Mesothelial cell of epicardium (in vitro differentiated cells): Measurements from ENCODE around the gene CCND1. TPM values are rescaled to one million over a fixed set of nuclear protein-coding genes. Genes with fewer than 3 reads are reported as not detected.

Experiments used
- DNase-seq, 2 experiments: peaks; one replicate each; pipeline ENCODE4 v3.0.0; 2021; ENCODE audit warnings: low spot score in 2 of 2; ENCODE audit not compliant: unreplicated experiment in 2 of 2
- H3K27ac Mint-ChIP-seq: 2 replicates; pipeline ENCODE4 v1.8.0; 2021; ENCODE audit warnings: mixed read lengths
- H3K27me3 Mint-ChIP-seq: 2 replicates; pipeline ENCODE4 v1.8.0; 2021; ENCODE audit warnings: low read depth, mixed read lengths
- H3K36me3 Mint-ChIP-seq: 2 replicates; pipeline ENCODE4 v1.8.0; 2021; ENCODE audit warnings: mixed read lengths
- H3K4me1 Mint-ChIP-seq: 2 replicates; pipeline ENCODE4 v1.8.0; 2021; ENCODE audit warnings: mixed read lengths
- H3K4me3 Mint-ChIP-seq: 2 replicates; pipeline ENCODE4 v1.8.0; 2021; ENCODE audit warnings: mild to moderate bottlenecking, moderate library complexity, mixed read lengths
- H3K9me3 Mint-ChIP-seq: 2 replicates; pipeline ENCODE4 v1.8.0; 2021; ENCODE audit warnings: mixed read lengths
- total RNA-seq: library from RNA; stranded (reverse); gene quantifications from 3 replicates; pipeline ENCODE4 v1.2.1, GENCODE V29; 2021
- TF ChIP-seq, protein P1 (sequence below): fragments of 200-600 bp; sonication (generic); IDR thresholded peaks from one replicate; pipeline ENCODE4 v1.5.0; 2021; ENCODE audit warnings: antibody characterized with exemption; ENCODE audit not compliant: unreplicated experiment

The CCND1 gene
- total RNA-seq, 1 donor from 2014 or later, result 224 TPM

DNA sequence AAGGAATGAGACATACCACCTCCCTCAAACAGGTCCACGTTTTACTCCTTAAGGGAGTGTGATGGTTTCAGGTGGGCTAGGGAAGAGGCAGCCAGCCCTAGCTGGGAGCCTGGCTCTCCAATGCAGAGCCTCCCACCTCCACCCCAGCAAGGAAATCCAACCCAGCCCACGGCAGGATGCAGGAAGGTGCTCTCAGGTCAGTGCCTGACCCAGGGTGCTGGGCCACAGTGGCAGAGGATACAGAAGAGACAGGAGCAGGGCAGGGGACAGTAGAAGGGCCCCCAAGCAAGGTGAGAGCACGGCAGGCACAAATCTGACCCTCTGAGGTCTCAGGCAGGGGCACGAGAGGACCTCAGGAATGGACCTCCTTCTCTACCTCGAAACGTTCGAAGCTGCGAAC is 26.9 kb upstream of the CCND1 start:
- TF ChIP-seq, protein P1, sequence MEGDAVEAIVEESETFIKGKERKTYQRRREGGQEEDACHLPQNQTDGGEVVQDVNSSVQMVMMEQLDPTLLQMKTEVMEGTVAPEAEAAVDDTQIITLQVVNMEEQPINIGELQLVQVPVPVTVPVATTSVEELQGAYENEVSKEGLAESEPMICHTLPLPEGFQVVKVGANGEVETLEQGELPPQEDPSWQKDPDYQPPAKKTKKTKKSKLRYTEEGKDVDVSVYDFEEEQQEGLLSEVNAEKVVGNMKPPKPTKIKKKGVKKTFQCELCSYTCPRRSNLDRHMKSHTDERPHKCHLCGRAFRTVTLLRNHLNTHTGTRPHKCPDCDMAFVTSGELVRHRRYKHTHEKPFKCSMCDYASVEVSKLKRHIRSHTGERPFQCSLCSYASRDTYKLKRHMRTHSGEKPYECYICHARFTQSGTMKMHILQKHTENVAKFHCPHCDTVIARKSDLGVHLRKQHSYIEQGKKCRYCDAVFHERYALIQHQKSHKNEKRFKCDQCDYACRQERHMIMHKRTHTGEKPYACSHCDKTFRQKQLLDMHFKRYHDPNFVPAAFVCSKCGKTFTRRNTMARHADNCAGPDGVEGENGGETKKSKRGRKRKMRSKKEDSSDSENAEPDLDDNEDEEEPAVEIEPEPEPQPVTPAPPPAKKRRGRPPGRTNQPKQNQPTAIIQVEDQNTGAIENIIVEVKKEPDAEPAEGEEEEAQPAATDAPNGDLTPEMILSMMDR, result no peak
- H3K4me3 Mint-ChIP-seq, result no peak overlapping the region
- no peaks in the 10 kb centered on the region for H3K36me3 Mint-ChIP-seq
- H3K27ac Mint-ChIP-seq, result no peak overlapping the region
- no peaks in the 10 kb centered on the region for H3K27me3 Mint-ChIP-seq
- H3K9me3 Mint-ChIP-seq, result peaks cover 9% of the 10 kb centered on the region
- H3K4me1 Mint-ChIP-seq, result no peaks in the 10 kb centered on the region
- no peak for DNase-seq

DNA sequence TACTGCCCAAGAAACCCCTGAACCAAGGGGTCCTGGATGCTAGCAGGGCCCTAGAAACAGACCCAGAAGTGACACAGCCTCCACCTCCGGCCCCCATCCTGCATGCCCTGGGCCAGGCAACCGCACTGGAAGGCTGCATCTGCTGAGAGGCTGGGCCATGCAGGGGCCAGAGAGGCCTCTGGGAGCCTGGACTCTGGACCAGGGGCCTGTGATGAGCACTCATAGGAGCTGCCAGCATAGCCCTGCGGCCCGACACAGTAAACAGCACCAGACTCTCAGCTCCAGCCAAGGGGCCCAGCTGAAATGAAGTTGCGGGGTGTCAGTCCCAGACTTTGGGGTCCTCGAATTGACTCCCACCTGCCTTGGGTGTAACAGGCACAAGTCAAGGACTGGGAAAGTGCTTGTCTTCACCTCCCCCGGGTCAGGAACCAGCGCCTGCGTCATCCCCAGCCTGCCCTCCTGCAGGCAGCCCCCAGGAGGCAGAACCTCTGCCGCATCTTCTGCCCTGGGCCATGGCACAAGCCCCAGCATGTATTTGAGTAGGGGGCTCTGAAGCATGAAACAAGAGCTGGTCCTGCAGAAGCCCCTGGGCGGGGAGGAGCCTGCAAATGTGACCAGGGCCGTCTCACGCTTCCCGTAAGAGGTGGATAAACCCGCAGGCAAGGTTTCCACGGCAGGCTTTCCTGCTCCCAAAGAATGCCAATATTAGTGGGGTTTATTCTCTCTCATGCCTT is 25.2 kb upstream of the CCND1 start:
- Mint-ChIP-seq H3K4me3 (no peak overlapping the region), H3K4me1 (no peaks in the 10 kb centered on the region), H3K9me3 (peaks cover 5% of the 10 kb centered on the region), H3K27me3 (no peaks in the 10 kb centered on the region), H3K36me3 (no peaks in the 10 kb centered on the region), H3K27ac (no peak overlapping the region)
- TF ChIP-seq, protein P1, result no peak
- no peak for DNase-seq

DNA sequence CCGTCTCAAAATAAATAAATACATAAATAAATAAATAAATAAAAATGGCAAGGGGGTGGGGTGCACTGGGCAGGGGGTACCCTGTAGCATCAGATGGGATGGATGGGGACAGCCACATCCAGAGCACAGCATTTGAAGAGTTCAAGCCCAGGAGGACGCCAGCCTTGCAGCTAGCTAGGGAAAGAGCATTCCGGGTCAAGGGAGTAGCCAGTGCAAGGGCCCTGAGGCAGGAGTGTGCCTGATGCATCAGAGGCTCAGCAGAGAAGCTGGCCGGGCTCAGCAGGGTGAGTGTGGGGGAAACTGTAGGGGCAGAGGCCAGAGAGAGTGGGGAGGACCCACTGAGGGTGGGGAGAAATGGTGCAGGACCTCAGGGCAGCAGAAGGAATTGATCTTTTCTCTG is 23.7 kb upstream of the CCND1 start:
- H3K4me1 Mint-ChIP-seq, result no peaks in the 10 kb centered on the region

DNA sequence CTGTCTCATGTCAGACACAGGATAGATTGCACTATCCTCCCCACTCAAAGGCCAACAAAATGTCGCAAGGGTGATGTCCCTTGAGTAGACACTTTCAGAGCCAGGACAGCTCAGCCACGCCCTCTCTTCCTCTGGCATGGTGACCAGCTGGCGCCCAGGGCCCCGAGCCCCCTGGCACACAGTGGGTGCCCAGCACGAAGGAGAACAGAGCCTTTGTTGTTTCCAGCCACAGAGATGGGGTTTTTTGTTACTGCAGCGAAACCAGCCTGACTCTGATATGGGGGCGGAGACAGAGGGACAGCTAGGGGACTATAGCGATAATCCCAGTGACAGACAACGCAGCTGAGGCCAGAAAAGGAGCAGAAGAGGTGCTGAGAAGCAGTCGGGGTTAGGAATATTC is 23.3 kb upstream of the CCND1 start:
- H3K36me3 Mint-ChIP-seq, result no peaks in the 10 kb centered on the region
- H3K4me1 Mint-ChIP-seq, result no peaks in the 10 kb centered on the region
- no peak for DNase-seq
- H3K27me3 Mint-ChIP-seq, result peaks cover 2% of the 10 kb centered on the region
- H3K4me3 Mint-ChIP-seq, result no peak overlapping the region
- H3K9me3 Mint-ChIP-seq, result no peaks in the 10 kb centered on the region
- no peak overlapping the region for H3K27ac Mint-ChIP-seq
- TF ChIP-seq, protein P1, result no peak

More for the DNA sequence above, 23.7 kb upstream of the CCND1 start:
- Mint-ChIP-seq H3K27ac (no peak overlapping the region), H3K9me3 (no peaks in the 10 kb centered on the region), H3K4me3 (no peak overlapping the region), H3K27me3 (peaks cover 2% of the 10 kb centered on the region), H3K36me3 (no peaks in the 10 kb centered on the region)
- TF ChIP-seq, protein P1, result no peak
- DNase-seq, result no peak

DNA sequence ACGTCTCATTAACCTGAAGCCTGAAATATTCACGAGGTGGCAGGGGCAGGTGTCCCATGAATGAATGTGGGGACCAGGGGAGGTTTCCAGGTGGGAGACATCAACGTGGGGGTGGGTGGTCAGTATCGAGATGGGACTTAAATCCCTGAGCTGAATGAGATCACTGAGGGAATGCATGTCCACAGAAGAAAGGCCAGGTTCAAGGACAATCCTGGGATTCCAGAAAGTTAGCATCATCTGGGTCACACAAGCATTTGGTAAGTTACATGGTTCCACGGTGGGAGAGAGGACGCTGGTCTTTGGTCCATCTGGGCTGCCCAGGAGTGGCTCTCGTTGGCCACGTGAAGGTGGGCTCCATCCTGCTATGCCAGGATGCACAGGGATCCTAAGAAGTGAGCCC is 22.7 kb upstream of the CCND1 start:
- Mint-ChIP-seq H3K27me3 (peaks cover 2% of the 10 kb centered on the region), H3K27ac (no peak overlapping the region), H3K4me3 (no peak overlapping the region), H3K36me3 (no peaks in the 10 kb centered on the region), H3K4me1 (no peaks in the 10 kb centered on the region), H3K9me3 (no peaks in the 10 kb centered on the region)
- no peak for DNase-seq
- TF ChIP-seq, protein P1, result no peak
